ENCODE data around the gene SLC6A1.

GRCh38 chr3:11084098-11084497 is 91.5 kb downstream of the SLC6A1 start:
- TF ChIP-seq CTCF (IDR thresholded peaks at IDR 0.05; ENCODE audit: insufficient read depth, low read length, poor library complexity, severe bottlenecking), result no peak
- TF ChIP-seq EZH2phosphoT487 (conservative IDR thresholded peaks at IDR 0.05; ENCODE audit: low read length), result no peak

Measured in SU-DHL-6 (cell line).